Brain microvascular endothelial cell (primary cell): Measurements from ENCODE around the gene BCAP31.
"Not testable (repeated sequence)": the region's sequence is repeated elsewhere in the genome, so short reads cannot be mapped to it uniquely, and the experiment has no call there.

Experiments
- DNase-seq: peaks from one replicate; pipeline ENCODE4 v3.0.0-alpha.2; 2020
- H3K27ac ChIP-seq: fragments of 250-450 bp; sonication (Bioruptor Pico); 2 replicates; pipeline ENCODE4 v1.5.1; 2020; ENCODE audit warnings: mild to moderate bottlenecking, moderate library complexity
- H3K27me3 ChIP-seq: fragments of 250-450 bp; sonication (Bioruptor Pico); replicated peaks from 2 replicates; pipeline ENCODE4 v1.5.1; 2020; ENCODE audit warnings: mild to moderate bottlenecking
- H3K36me3 ChIP-seq: fragments of 250-450 bp; sonication (Bioruptor Pico); replicated peaks from 2 replicates; pipeline ENCODE4 v1.5.1; 2020; ENCODE audit warnings: mild to moderate bottlenecking
- H3K4me3 ChIP-seq: 2 replicates; pipeline ENCODE4 v1.5.1; 2011; ENCODE audit warnings: low read depth, mild to moderate bottlenecking, control low read depth, low read length, moderate library complexity
- CTCF ChIP-seq: IDR thresholded peaks from 2 replicates; pipeline ENCODE4 v1.5.1; 2011; ENCODE audit warnings: low read depth, mild to moderate bottlenecking, moderate library complexity, low read length, control low read depth, inconsistent platforms; ENCODE audit errors: missing control alignments
- in situ Hi-C: cut with HindIII; loops from 2 replicates; pipeline ENCODE4 v1.10.0; 2017; ENCODE audit warnings: low sequenced_read_pairs, low pct_ligation_motif_present

Gene BCAP31

GRCh38 chrX:153763298-153763932 lies 39.2 kb upstream of the BCAP31 start:
- Histone ChIP-seq H3K27ac (no peak overlapping the region), H3K27me3 (no peaks in the 10 kb centered on the region), H3K4me3 (no peak overlapping the region), H3K36me3 (no peaks in the 10 kb centered on the region)
- DNase-seq = no peak
- no peak for TF ChIP-seq CTCF
- in situ Hi-C loops = no loop called here

GRCh38 chrX:153762626-153763173 lies 38.5 kb upstream of the BCAP31 start:
- in situ Hi-C loops = no loop called here
- DNase-seq = no peak
- TF ChIP-seq CTCF = no peak
- Histone ChIP-seq H3K36me3 (no peaks in the 10 kb centered on the region), H3K27ac (no peak overlapping the region), H3K4me3 (no peak overlapping the region), H3K27me3 (no peaks in the 10 kb centered on the region)

DNA sequence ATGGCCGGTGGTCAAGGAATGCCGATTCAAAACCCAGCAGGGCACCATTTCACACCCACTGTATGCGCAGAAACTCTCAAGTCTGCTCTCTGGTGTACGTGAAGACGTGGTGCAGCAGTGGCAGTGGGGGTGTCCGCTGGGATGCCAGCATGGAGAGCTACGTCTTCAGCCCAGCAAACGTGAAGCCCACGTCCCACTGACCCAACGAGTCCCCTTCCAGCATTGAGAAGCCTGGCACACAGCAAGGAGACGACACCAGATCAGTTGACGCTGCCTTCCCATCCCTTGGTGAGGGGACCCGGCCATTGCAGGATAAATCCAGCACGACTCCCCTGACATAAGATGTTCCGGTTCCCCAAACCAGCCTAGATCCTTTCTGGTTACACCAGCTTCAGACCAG lies 37.7 kb upstream of the BCAP31 start:
- Histone ChIP-seq H3K27ac (no peak overlapping the region), H3K27me3 (no peaks in the 10 kb centered on the region), H3K36me3 (no peaks in the 10 kb centered on the region), H3K4me3 (no peak overlapping the region)
- no peak for DNase-seq
- in situ Hi-C loops = no loop called here
- TF ChIP-seq CTCF = no peak

- H3K4me3 ChIP-seq = no peak overlapping the region
- in situ Hi-C loops = no loop called here
- TF ChIP-seq CTCF = peak; percentile 4
- H3K27me3 ChIP-seq = no peaks in the 10 kb centered on the region
- no peak for DNase-seq
- H3K36me3 ChIP-seq = no peaks in the 10 kb centered on the region
- H3K27ac ChIP-seq = no peak overlapping the region
These were observed 30.9 kb upstream of the BCAP31 start for GRCh38 chrX:153755136-153755535.

DNA sequence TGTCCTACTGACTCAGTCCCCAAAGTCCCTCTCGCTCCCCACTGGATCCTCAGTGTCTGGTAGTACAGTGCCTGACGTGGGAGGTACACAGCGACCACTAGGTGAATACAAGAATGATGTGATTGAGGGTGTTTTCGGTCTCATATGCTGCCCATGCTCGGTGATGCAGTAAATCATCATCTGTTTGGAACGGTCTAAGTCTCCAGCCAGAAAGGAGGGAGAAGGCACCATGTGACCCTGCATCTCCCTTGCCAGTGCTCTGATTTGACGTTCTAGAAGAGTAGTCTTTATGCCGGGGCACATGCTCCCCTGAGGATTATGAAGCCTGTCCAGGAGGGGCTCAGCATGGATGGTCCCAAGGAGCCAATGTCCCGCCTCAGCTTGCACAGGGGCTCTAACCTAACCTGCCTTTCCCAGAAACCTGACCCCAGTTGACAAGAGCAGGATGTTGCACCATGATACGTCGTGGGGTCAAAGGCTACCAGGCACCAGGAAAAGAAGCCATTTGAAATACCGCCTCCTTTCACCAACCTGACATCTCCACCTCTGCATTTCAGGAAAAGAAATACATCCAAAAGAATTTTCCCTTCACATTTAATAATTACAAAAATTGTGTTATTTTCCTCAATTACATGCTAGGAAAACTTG lies 26.1 kb upstream of the BCAP31 start:
- in situ Hi-C loops = no loop called here
- TF ChIP-seq CTCF = no peak
- DNase-seq = no peak

DNA sequence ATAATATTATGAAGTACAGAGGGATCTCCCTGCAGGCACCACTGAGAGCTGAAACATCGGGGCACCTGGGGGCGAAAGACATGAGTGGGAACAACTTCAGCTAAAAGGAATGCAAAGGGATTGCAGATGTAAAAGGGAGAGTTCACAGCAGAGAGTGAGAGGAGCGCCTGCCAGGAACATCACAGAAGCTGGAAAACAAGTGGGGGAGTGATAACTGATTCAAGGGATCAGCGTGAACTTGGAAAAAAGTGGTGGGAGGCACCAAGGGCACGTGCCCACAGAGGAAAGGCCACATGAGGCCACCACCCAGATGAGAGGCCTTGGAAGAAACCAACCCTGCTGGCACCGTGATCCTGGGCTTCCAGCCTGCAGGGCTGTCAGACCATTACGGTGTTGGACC lies 24.8 kb upstream of the BCAP31 start:
- H3K27me3 ChIP-seq, H3K36me3 ChIP-seq, DNase-seq, in situ Hi-C loops, H3K4me3 ChIP-seq, H3K27ac ChIP-seq: not testable (repeated sequence)

More for the DNA sequence above, 26.1 kb upstream of the BCAP31 start:
- Histone ChIP-seq H3K36me3 (no peaks in the 10 kb centered on the region), H3K27me3 (no peaks in the 10 kb centered on the region), H3K27ac (no peak overlapping the region), H3K4me3 (no peak overlapping the region)

GRCh38 chrX:153746991-153747390 lies 22.8 kb upstream of the BCAP31 start:
- H3K4me3 ChIP-seq, DNase-seq, H3K27ac ChIP-seq, H3K36me3 ChIP-seq, in situ Hi-C loops, H3K27me3 ChIP-seq: not testable (repeated sequence)
